Loucy (cell line): ENCODE measurements around the gene FAIM.

ENCODE experiments used
- H2AFZ ChIP-seq: fragments of 200-600 bp; sonication (generic); 2 replicates; pipeline ENCODE4 v1.6.0; 2016; ENCODE audit warnings: antibody characterized with exemption, mild to moderate bottlenecking, low read length, moderate library complexity
- H3F3A ChIP-seq: fragments of 200-600 bp; 2 replicates; pipeline ENCODE4 v1.6.0; 2016; ENCODE audit warnings: antibody characterized with exemption, low read depth, mild to moderate bottlenecking
- H3K27me3 ChIP-seq: fragments of 200-600 bp; sonication (generic); 2 replicates; pipeline ENCODE4 v1.6.1; 2014; ENCODE audit warnings: low read length, mild to moderate bottlenecking; ENCODE audit not compliant: insufficient read depth, poor library complexity, severe bottlenecking
- H3K36me3 ChIP-seq: fragments of 200-600 bp; sonication (generic); 2 replicates; pipeline ENCODE4 v1.6.1; 2016; ENCODE audit warnings: low read length; ENCODE audit not compliant: insufficient read depth
- H3K4me1 ChIP-seq: fragments of 200-600 bp; sonication (generic); 2 replicates; pipeline ENCODE4 v1.5.1; 2014; ENCODE audit warnings: low read length, mild to moderate bottlenecking; ENCODE audit not compliant: insufficient read depth, poor library complexity, severe bottlenecking
- H3K4me2 ChIP-seq: fragments of 200-600 bp; sonication (generic); 2 replicates; pipeline ENCODE4 v1.6.0; 2014; ENCODE audit warnings: antibody characterized with exemption, low read length, low read depth, mild to moderate bottlenecking; ENCODE audit not compliant: poor library complexity, severe bottlenecking
- H3K4me3 ChIP-seq: fragments of 200-600 bp; sonication (generic); 2 replicates; pipeline ENCODE4 v1.5.1; 2014; ENCODE audit warnings: low read length, mild to moderate bottlenecking, mixed read lengths; ENCODE audit not compliant: poor library complexity, severe bottlenecking
- H3K79me2 ChIP-seq: fragments of 200-600 bp; sonication (generic); 2 replicates; pipeline ENCODE4 v1.6.1; 2014; ENCODE audit warnings: low read length; ENCODE audit not compliant: insufficient read depth
- H3K9ac ChIP-seq: fragments of 200-600 bp; sonication (generic); 2 replicates; pipeline ENCODE4 v1.6.0; 2014; ENCODE audit warnings: mild to moderate bottlenecking, low read depth, low read length, moderate library complexity; ENCODE audit not compliant: poor library complexity, severe bottlenecking
- H3K9me2 ChIP-seq: fragments of 200-600 bp; sonication (generic); replicated peaks from 2 replicates; pipeline ENCODE4 v1.6.1; 2016; ENCODE audit warnings: low read depth, low read length, mixed read lengths
- H3K9me3 ChIP-seq: fragments of 200-600 bp; sonication (generic); 2 replicates; pipeline ENCODE4 v1.6.1; 2014; ENCODE audit warnings: mild to moderate bottlenecking, antibody characterized with exemption, low read length, low read depth; ENCODE audit not compliant: insufficient read depth
- H4K20me1 ChIP-seq: fragments of 200-600 bp; sonication (generic); 2 replicates; pipeline ENCODE4 v1.6.0; 2014; ENCODE audit warnings: antibody characterized with exemption, low read length, mild to moderate bottlenecking; ENCODE audit not compliant: insufficient read depth, poor library complexity, severe bottlenecking
- EZH2phosphoT487 ChIP-seq: fragments of 200-600 bp; IDR thresholded peaks from 2 replicates; pipeline ENCODE4 v1.6.1; 2018; ENCODE audit warnings: antibody characterized with exemption, mild to moderate bottlenecking, moderate library complexity, borderline replicate concordance
- TF ChIP-seq, protein P1 (sequence below): fragments of 200-600 bp; sonication (generic); conservative IDR thresholded peaks from 2 replicates; pipeline ENCODE4 v1.5.1; 2014; ENCODE audit warnings: mild to moderate bottlenecking, antibody characterized with exemption, low read length

FAIM gene

GRCh38 chr3:138588445-138588844 lies 20.1 kb upstream of the FAIM start:
- Histone ChIP-seq H3K9ac (peak overlapping the region; percentile 85), H2AFZ (no peak overlapping the region), H3K27me3 (no peaks in the 10 kb centered on the region), H3K4me3 (peak overlapping the region; percentile 91), H3K9me2 (no peaks in the 10 kb centered on the region), H3K4me2 (peak overlapping the region; percentile 95), H4K20me1 (peaks cover 36% of the 10 kb centered on the region), H3K9me3 (no peaks in the 10 kb centered on the region), H3K36me3 (no peaks in the 10 kb centered on the region), H3K79me2 (peaks cover 100% of the 10 kb centered on the region), H3K4me1 (peaks cover 67% of the 10 kb centered on the region), H3F3A (no peaks in the 10 kb centered on the region; the same call in 1 of the 2 replicates)
- no peak for TF ChIP-seq EZH2phosphoT487
- TF ChIP-seq, protein P1, sequence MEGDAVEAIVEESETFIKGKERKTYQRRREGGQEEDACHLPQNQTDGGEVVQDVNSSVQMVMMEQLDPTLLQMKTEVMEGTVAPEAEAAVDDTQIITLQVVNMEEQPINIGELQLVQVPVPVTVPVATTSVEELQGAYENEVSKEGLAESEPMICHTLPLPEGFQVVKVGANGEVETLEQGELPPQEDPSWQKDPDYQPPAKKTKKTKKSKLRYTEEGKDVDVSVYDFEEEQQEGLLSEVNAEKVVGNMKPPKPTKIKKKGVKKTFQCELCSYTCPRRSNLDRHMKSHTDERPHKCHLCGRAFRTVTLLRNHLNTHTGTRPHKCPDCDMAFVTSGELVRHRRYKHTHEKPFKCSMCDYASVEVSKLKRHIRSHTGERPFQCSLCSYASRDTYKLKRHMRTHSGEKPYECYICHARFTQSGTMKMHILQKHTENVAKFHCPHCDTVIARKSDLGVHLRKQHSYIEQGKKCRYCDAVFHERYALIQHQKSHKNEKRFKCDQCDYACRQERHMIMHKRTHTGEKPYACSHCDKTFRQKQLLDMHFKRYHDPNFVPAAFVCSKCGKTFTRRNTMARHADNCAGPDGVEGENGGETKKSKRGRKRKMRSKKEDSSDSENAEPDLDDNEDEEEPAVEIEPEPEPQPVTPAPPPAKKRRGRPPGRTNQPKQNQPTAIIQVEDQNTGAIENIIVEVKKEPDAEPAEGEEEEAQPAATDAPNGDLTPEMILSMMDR: no peak

GRCh38 chr3:138591392-138591791 lies 17.2 kb upstream of the FAIM start:
- Histone ChIP-seq H4K20me1 (peaks cover 33% of the 10 kb centered on the region), H3K9ac (peak overlapping the region; percentile 85), H3K79me2 (peaks cover 76% of the 10 kb centered on the region), H3K4me2 (peak overlapping the region; percentile 95), H3K27me3 (no peaks in the 10 kb centered on the region), H3K4me3 (peak overlapping the region; percentile 91), H3K9me2 (no peaks in the 10 kb centered on the region), H3K9me3 (no peaks in the 10 kb centered on the region), H2AFZ (no peak overlapping the region), H3K4me1 (peaks cover 58% of the 10 kb centered on the region), H3K36me3 (no peaks in the 10 kb centered on the region), H3F3A (peaks cover 2% of the 10 kb centered on the region; the same call in 1 of the 2 replicates)
- TF ChIP-seq EZH2phosphoT487: no peak
- TF ChIP-seq, protein P1: no peak

- Histone ChIP-seq H3K4me2 (peak overlapping the region; percentile 95), H3K27me3 (no peaks in the 10 kb centered on the region), H3K4me1 (peaks cover 46% of the 10 kb centered on the region), H3K9me3 (peaks cover 1% of the 10 kb centered on the region; the same call in 1 of the 2 replicates), H4K20me1 (peaks cover 20% of the 10 kb centered on the region), H2AFZ (peak overlapping the region; percentile 96), H3K79me2 (peaks cover 54% of the 10 kb centered on the region), H3K9ac (peak overlapping the region; percentile 85), H3F3A (peaks cover 2% of the 10 kb centered on the region; the same call in 1 of the 2 replicates), H3K36me3 (no peaks in the 10 kb centered on the region), H3K4me3 (peak overlapping the region; percentile 91), H3K9me2 (no peaks in the 10 kb centered on the region)
- TF ChIP-seq, protein P1: no peak
- TF ChIP-seq EZH2phosphoT487: no peak
Observed at GRCh38 chr3:138593488-138594149, 15.0 kb upstream of the FAIM start.
